Suprapubic skin (tissue), 4 donors: ENCODE results near the gene SASH1.

Experiments used
- CTCF ChIP-seq, 2 donors: fragments of 200-600 bp in 1 of 2; fragments of 450-650 bp in 1 of 2; sonication (generic) in 1 of 2; IDR thresholded peaks; one replicate each; pipeline ENCODE4 v1.5.1; 2016 to 2019; ENCODE audit warnings: antibody characterized with exemption in 2 of 2, mild to moderate bottlenecking in 1 of 2, moderate library complexity in 1 of 2
- POLR2A ChIP-seq, 2 donors: fragments of 450-650 bp; IDR thresholded peaks; one replicate each; pipeline ENCODE4 v1.6.1; 2017; ENCODE audit warnings: antibody characterized with exemption in 2 of 2, mild to moderate bottlenecking in 2 of 2, moderate library complexity in 2 of 2
- POLR2AphosphoS5 ChIP-seq, 3 donors: sonication (generic); formaldehyde crosslinking; IDR thresholded peaks; one replicate each; pipeline ENCODE4 v1.6.1; 2017; ENCODE audit warnings: antibody characterized with exemption in 3 of 3

DNA sequence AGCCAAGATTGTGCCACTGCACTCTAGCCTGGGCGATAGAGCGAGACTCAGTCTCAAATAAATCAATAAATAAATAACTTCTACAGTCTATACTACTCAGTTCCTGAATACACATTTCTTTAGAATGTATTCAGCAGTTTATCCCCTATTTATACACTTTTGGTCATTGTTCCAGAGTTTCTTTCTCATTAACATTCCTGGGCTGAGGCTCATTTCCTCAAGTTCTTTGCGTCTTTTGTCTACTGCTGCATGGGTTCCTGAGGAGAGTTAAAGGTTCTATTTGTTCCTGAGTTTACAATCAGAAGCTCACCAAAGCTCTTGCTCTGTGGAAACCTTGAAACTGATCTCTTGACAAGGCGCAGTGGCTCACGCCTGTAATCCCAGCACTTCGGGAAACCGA lies 37.7 kb upstream of the SASH1 start:
- TF ChIP-seq POLR2AphosphoS5 (IDR thresholded peaks at IDR 0.05) (no peak), POLR2A (IDR thresholded peaks at IDR 0.05) (no peak), CTCF (IDR thresholded peaks at IDR 0.05) (no peak)
